HL-60/S4 treated with retinoic acid at 250 ng/mL for 4 days and 3 days (cell line): ENCODE results near the gene AMN.

ENCODE experiments used
- in situ Hi-C: fragments of 300-500 bp; cut with MboI; formaldehyde crosslinking; loops from 2 replicates; pipeline ENCODE4 v1.7.0; 2022; ENCODE audit warnings: low sequenced_read_pairs

The AMN gene

DNA sequence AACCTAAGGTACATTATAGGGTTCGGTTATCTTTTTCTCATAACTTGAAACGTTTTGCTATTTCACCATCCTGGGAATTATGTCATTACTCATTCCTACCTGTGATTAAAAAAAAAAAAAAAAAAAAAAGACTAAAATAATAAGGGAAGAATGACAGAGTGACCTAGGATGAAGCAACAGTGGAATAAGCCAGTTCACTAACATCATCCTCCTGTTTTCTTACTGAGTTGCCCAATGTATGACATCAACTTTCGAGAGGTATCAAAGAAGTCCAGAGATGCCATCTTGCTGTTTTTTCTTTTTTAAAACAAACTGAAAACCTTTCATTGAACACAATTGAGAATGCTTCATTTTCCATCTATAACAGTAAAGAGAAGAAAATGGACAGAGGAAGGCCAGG is 42.8 kb downstream of the AMN start:
- in situ Hi-C loops, result no loop called here

GRCh38 chr14:102965971-102966655 is 43.6 kb downstream of the AMN start:
- in situ Hi-C loops, result no loop called here

DNA sequence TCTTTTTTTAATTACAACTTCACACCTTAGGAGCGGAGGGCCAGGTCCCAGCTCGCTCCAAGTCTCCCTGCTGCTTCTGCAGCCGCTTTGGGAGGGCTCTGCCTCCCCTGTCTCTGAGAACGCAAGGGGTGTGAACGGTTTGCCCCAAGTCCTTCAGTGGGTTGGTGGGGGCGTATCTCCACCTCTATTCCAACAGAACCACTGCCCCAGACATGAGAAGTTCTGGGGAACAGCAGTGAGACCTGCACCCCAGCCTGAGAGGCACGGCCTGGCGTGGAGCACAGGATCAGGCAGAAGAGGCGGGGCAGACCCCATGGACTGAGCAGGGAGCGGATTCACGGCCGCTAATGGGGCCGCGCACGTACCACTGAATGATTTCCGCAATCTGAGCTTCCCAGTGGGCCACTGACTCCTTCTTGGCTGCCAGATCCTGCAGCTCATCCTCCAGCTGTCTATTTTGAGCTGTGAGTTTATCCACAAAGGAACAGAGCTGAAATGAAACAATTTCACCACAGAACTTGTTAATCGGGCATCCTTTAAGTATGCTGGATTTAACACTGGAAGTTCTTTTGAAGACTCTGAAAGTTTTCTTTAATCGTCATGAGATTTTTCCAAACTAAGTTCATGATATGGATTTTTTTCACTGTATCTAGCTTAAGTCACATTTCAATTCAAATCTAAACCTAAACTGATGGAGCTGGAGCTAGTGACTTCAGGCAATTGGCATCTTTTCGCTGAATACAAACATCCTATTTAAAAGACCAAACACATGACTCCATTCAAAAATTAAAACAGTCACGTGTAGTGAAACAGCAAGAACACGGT is 44.4 kb downstream of the AMN start:
- in situ Hi-C loops, result no loop called here

- in situ Hi-C loops, result no loop called here
These were observed 45.0 kb downstream of the AMN start for GRCh38 chr14:102967506-102967795.

- in situ Hi-C loops, result no loop called here
These were observed 45.8 kb downstream of the AMN start for GRCh38 chr14:102968306-102968705.

DNA sequence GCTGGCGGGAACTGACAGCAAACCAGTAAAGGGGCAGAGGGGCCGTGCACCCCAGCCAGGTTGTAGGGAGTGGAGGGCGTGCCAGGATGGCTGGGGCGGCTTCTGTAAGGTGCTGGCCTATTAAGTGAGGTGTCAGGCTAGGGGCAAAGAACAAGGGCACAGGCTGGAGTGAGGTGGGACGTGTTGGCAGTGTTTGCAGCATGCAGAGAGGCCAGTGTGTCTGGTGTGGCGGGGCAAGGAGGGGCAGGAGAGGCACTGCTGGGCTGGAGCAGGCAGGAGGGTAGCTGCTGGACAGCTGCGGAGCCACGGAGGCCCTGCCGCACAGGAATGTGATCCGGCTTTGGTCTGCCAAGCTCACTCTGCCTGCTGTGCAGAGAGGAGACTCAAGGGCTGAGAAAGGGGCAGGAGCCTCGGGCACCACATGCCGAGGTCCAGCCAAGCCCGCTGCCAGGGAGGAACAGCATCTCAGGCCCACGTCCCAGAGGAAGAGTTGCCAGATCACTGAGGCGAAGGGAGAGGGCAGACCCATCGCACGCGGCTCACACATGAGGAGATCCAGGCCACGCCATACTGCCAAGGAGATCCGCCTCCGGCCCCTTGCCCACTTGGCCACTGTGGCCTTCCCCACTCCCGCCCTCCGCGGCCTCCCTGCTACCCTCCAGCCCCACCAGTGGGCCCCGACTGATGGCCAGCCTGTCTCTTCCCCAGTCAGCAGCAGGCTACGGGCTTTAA is 46.8 kb downstream of the AMN start:
- in situ Hi-C loops, result no loop called here

- in situ Hi-C loops, result no loop called here
These were observed 47.4 kb downstream of the AMN start for GRCh38 chr14:102969901-102970300.

DNA sequence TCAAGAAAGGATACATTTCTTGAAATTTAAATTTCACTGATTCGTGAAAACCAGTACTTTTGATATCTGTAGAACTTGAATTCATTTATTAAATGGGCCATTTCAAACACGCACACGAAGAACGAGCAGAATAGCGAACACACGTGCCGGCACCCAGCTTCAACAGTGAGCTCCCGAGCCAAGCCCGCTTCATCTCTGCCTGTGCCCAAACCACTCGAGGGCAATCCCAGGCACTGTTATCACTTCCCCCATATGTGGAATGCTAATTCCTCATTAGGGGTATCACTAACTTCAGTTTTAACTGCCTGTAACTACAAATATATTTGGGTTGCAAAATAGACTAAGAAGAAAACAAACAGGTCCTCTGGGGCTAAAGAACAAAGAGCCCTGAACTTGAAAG is 48.0 kb downstream of the AMN start:
- in situ Hi-C loops, result no loop called here

DNA sequence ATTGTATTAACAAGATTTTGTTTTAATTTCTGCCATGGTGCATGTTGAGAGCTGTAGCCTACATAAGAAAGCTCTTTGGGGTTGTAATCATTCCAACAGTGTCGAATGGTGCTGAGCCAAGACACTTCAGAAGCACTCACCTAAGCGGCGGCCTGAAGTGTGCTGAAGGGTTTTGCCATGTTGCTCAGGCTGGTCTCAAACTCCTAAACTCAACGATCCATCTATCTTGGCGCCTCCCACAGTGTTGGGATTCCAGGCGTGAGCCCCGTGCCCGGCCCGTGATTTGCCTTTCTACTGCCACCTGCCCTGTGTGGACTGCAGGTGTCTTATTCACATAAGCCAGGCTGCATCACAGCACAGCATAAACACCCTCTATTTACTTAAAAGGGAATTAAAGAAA is 48.9 kb downstream of the AMN start:
- in situ Hi-C loops, result no loop called here

- in situ Hi-C loops, result no loop called here
These were observed 49.6 kb downstream of the AMN start for GRCh38 chr14:102971836-102972606.

- in situ Hi-C loops, result no loop called here
These were observed 51.3 kb downstream of the AMN start for GRCh38 chr14:102973706-102974285.

DNA sequence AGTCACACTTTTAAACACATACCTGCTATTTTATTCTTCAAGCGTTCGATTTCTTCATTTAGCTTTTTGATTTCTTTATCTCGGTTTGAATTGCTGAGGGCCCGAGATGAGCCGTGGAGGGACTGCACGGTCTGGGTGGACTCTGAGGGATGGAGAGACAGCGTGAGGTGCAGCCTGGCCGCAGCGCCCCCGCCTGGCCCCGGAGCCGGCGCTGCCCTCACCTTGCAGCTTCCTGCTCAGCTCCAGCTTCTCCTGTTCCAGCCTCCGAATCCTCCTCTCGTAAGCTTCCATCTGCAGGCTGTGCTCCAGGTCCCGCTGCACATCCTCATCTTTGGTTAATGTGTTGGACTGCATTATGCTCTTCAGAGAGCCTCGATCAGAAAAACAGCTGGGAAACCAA is 53.2 kb downstream of the AMN start:
- in situ Hi-C loops, result no loop called here

GRCh38 chr14:102977475-102977874 is 55.0 kb downstream of the AMN start:
- in situ Hi-C loops, result no loop called here

DNA sequence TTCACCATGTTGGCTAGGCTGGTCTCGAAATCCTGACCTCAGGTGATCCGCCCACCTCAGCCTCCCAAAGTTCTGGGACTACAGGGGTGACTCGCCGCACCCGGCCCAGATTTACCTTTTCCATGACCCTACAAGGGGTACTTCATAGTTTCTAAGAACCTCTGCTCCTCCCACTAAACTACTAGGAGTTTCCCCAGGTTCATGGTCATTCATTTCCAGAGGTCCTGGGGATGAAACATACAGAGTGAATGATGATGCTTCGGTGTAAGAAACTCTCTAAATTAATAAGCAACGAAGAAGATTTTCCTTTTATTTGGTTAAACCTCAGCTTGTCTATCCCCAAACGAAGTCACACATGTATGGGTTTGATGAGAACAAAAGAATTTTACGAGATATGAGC is 56.9 kb downstream of the AMN start:
- in situ Hi-C loops, result no loop called here

- in situ Hi-C loops, result no loop called here
These were observed 57.9 kb downstream of the AMN start for GRCh38 chr14:102980409-102980810.
